Thyroid gland (tissue), 4 donors: ENCODE measurements around the gene YTHDF2. TPM values are rescaled to one million over a fixed set of nuclear protein-coding genes. Genes with fewer than 3 reads are reported as not detected.

ENCODE experiments used
- DNase-seq, 2 donors: peaks; one replicate each; pipeline ENCODE4 v3.0.0-alpha.2; 2019
- H3K27ac ChIP-seq, 3 donors: fragments of 200-600 bp; sonication (generic); 1 replicate in 2 of 3; 2 replicates in 1 of 3; pipeline ENCODE4 v1.5.1; 2016 to 2019; ENCODE audit warnings: mild to moderate bottlenecking in 1 of 3, moderate library complexity in 1 of 3
- H3K27me3 ChIP-seq: fragments of 200-600 bp; sonication (generic); one replicate; pipeline ENCODE4 v1.5.1; 2019
- H3K36me3 ChIP-seq, 2 donors: fragments of 200-600 bp; sonication (generic); one replicate each; pipeline ENCODE4 v1.5.1; 2016 to 2019
- H3K4me1 ChIP-seq, 2 donors: fragments of 200-600 bp; sonication (generic); one replicate each; pipeline ENCODE4 v1.5.1; 2017 to 2019
- H3K4me3 ChIP-seq, 3 donors: fragments of 200-600 bp; sonication (generic); replicated peaks in 1 of 3; 1 replicate in 2 of 3; 2 replicates in 1 of 3; pipeline ENCODE4 v1.5.1; 2016; ENCODE audit warnings: mild to moderate bottlenecking in 1 of 3
- H3K9me3 ChIP-seq: fragments of 200-600 bp; sonication (generic); one replicate; pipeline ENCODE4 v1.5.1; 2017
- POLR2A ChIP-seq, 2 donors: fragments of 450-650 bp; IDR thresholded peaks; one replicate each; pipeline ENCODE4 v1.6.1; 2017; ENCODE audit warnings: antibody characterized with exemption in 2 of 2, mild to moderate bottlenecking in 2 of 2, moderate library complexity in 1 of 2
- WGBS, 2 donors: methylation state at CpG; one replicate each; pipeline ENCODE4 v1.1.5; 2017; 5-methylcytosine and 5-hydroxymethylcytosine counted together
- intact Hi-C: fragments of 100-400 bp; cut with DNase I; formaldehyde crosslinking; loops from one replicate; pipeline ENCODE4 v1.15.1; 2023
- total RNA-seq, 4 donors: library from RNA; depleted of rRNA; stranded (reverse); fragments of >200 nt; gene quantifications; one replicate each; pipeline ENCODE4 v1.2.3, GENCODE V29; 2016
- TF ChIP-seq, protein P1 (sequence below), 6 experiments: fragments of 200-600 bp in 3 of 6; fragments of 450-650 bp in 3 of 6; sonication (generic) in 3 of 6; IDR thresholded peaks; one replicate each; pipeline ENCODE4 v1.5.1; 2016 to 2019; ENCODE audit warnings: antibody characterized with exemption in 6 of 6, mild to moderate bottlenecking in 2 of 6, inconsistent platforms in 1 of 6, moderate library complexity in 1 of 6

The YTHDF2 gene
- total RNA-seq, 4 donors from 2014 or later = 53.1 to 74.4 (median 62.2) TPM

DNA sequence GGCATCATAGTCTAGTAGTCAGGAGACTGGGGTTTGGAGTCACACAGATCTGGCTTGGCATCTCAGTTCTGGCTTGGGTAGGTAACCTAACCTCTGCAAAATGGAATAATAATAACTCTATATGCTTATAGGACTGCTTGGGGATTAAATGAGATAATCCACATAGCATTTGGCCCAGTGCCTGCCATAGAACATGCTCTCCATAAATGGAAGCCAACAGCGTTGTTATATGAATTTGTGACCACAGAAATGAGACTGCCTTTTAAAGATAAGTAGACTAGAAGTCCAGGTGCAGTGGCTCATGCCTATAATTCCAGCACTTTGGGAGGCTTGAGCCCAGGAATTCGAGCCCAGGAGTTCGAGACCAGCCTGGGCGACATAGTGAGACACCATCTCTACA lies 71.2 kb downstream of the YTHDF2 start:
- Histone ChIP-seq H3K4me1 (no peaks in the 10 kb centered on the region), H3K4me3 (no peak overlapping the region), H3K27ac (no peak overlapping the region), H3K9me3 (no peaks in the 10 kb centered on the region), H3K36me3 (no peaks in the 10 kb centered on the region), H3K27me3 (no peaks in the 10 kb centered on the region)
- intact Hi-C loops = no loop called here
- no peak for DNase-seq
- 86 to 91% methylated on average over 4 of the region's 4 CpGs for WGBS, 2 donors
- TF ChIP-seq, protein P1, sequence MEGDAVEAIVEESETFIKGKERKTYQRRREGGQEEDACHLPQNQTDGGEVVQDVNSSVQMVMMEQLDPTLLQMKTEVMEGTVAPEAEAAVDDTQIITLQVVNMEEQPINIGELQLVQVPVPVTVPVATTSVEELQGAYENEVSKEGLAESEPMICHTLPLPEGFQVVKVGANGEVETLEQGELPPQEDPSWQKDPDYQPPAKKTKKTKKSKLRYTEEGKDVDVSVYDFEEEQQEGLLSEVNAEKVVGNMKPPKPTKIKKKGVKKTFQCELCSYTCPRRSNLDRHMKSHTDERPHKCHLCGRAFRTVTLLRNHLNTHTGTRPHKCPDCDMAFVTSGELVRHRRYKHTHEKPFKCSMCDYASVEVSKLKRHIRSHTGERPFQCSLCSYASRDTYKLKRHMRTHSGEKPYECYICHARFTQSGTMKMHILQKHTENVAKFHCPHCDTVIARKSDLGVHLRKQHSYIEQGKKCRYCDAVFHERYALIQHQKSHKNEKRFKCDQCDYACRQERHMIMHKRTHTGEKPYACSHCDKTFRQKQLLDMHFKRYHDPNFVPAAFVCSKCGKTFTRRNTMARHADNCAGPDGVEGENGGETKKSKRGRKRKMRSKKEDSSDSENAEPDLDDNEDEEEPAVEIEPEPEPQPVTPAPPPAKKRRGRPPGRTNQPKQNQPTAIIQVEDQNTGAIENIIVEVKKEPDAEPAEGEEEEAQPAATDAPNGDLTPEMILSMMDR (IDR thresholded peaks at IDR 0.05) = no peak
- TF ChIP-seq POLR2A (IDR thresholded peaks at IDR 0.05) = no peak

GRCh38 chr1:28811369-28811765 lies 74.6 kb downstream of the YTHDF2 start:
- intact Hi-C loops = no loop called here
- 71 to 72% methylated on average over 9 of the region's 9 CpGs for WGBS, 2 donors

DNA sequence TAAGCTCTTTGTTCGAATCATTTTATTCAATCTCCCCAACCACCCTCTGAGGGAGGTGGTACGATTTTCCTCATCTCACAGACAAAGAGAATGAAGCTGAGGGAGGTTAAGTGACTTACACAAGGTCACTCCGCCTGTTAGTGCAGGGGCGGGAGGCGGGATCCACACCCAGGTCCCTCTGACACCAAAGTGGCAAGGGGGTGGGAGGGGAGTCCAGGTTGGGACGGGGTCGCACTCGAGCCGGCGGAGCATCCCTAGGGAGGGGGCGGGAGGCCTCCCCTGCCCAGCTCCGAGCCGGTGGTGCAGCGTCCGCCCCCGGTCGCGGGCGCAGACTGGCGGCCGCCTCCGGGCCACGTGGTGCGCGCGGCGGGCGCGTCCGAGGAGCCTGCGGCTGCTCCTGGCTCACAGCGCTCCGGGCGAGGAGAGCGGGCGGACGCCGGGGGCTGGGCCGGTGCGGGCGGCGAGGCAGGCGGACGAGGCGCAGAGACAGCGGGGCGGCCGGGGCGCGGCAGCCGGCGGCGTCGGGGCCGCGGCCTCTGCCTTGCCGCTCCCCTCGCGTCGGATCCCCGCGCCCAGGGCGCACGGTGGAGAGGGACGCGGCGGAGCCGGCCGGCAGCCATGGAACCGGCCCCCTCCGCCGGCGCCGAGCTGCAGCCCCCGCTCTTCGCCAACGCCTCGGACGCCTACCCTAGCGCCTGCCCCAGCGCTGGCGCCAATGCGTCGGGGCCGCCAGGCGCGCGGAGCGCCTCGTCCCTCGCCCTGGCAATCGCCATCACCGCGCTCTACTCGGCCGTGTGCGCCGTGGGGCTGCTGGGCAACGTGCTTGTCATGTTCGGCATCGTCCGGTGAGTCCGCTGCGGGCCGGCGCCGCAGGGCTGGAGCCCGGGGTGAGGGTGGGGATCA lies 75.3 kb downstream of the YTHDF2 start, which contains the start of gene OPRD1:
TSS of gene OPRD1 (plus strand) at position 405 of the 903 bp plus-strand sequence. CDS start at position 619, 214 bp downstream.
- H3K4me1 ChIP-seq = no peaks in the 10 kb centered on the region
- H3K27ac ChIP-seq = no peak within 1 kb of the TSS
- DNase-seq = no peak
- H3K4me3 ChIP-seq = no peak within 1 kb of the TSS
- no peaks in the 10 kb centered on the region for H3K36me3 ChIP-seq
- 9 to 11% methylated on average over 17 to 23 of the region's 108 CpGs for WGBS, 2 donors
- no peaks in the 10 kb centered on the region for H3K9me3 ChIP-seq
- TF ChIP-seq, protein P1 (IDR thresholded peaks at IDR 0.05) = no peak
- TF ChIP-seq POLR2A (IDR thresholded peaks at IDR 0.05) = no peak
- intact Hi-C loops = no loop called here
- H3K27me3 ChIP-seq = no peaks in the 10 kb centered on the region

More at GRCh38 chr1:28811369-28811765, 74.6 kb downstream of the YTHDF2 start:
- no peaks in the 10 kb centered on the region for H3K9me3 ChIP-seq
- H3K27me3 ChIP-seq = no peaks in the 10 kb centered on the region
- no peaks in the 10 kb centered on the region for H3K36me3 ChIP-seq
- no peaks in the 10 kb centered on the region for H3K4me1 ChIP-seq
- TF ChIP-seq POLR2A (IDR thresholded peaks at IDR 0.05) = no peak
- TF ChIP-seq, protein P1 (IDR thresholded peaks at IDR 0.05) = no peak
- DNase-seq = no peak
- H3K27ac ChIP-seq = no peak overlapping the region
- H3K4me3 ChIP-seq = no peak overlapping the region

DNA sequence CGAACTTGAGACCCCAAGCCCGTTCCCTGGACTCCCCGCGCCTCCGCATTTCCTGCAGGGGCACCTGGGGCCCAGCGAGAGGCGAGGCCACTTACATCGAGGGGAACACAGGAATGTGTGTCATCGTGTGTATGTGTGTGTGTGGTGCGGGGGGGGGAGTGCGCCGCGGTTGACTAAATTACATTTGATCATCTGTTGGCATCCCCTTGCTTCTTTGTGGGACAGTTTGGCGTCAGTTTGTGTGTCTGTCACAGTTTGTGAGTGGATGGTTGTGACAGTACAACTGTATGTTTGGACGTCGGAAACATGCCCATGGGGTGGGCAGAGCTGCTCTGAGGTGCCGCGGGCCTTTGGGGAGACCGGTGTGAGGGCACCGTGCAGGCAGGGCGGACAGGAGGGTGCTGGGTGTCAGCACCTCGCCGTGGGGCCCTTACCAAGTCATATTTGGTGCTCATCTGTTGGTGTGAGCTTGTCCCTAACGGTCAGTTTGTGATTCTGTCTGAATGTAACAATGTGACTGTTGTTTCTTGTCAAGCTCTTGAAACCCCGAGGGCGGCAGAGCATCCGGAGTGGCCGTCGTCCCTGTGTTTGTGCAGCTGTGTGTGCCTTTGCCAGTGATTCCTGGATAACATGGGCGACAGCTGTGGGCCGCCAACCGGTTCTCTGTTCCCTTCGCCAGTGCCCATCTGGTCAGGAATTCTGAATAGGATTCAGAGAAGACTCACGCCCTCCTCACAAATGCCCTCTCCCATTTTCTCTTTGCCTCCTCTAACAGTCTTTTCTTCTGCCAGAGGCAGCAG lies 76.1 kb downstream of the YTHDF2 start:
- Histone ChIP-seq H3K27me3 (no peaks in the 10 kb centered on the region), H3K9me3 (no peaks in the 10 kb centered on the region)

More for the DNA sequence above, 76.1 kb downstream of the YTHDF2 start:
- H3K27ac ChIP-seq = no peak overlapping the region
- H3K4me1 ChIP-seq = no peaks in the 10 kb centered on the region
- no peak overlapping the region for H3K4me3 ChIP-seq
- no peaks in the 10 kb centered on the region for H3K36me3 ChIP-seq
- TF ChIP-seq, protein P1 (IDR thresholded peaks at IDR 0.05) = no peak
- TF ChIP-seq POLR2A (IDR thresholded peaks at IDR 0.05) = no peak
- WGBS, 2 donors = 24 to 31% methylated on average over 24 to 26 of the region's 34 CpGs
- DNase-seq = no peak
- intact Hi-C loops = no loop called here
